Activated gamma-delta T cell (primary cell): ENCODE measurements around the gene TRIM50.
"Not testable (repeated sequence)": the region's sequence is repeated elsewhere in the genome, so short reads cannot be mapped to it uniquely, and the experiment has no call there.

ENCODE experiments used
- DNase-seq: peaks from one replicate; lab custom pipeline; 2025; lab: John Stamatoyannopoulos, UW
- total RNA-seq, 2 donors: gene quantifications; one replicate each; lab custom pipeline; 2026; lab: John Stamatoyannopoulos, UW

TRIM50 gene
- 0.04 to 0.20 reads per million in 2 donors for total RNA-seq

- not testable (repeated sequence) for DNase-seq
Measured at GRCh38 chr7:73327922-73328321, at the start of gene TRIM50, which contains the start of gene FKBP6. Gene TRIM50, minus strand, starts transcription at chr7:73328082. Its CDS starts 3,295 bp downstream, at chr7:73324787. Gene FKBP6, plus strand, starts transcription at chr7:73328161. Its CDS starts 268 bp downstream, at chr7:73328429.

DNA sequence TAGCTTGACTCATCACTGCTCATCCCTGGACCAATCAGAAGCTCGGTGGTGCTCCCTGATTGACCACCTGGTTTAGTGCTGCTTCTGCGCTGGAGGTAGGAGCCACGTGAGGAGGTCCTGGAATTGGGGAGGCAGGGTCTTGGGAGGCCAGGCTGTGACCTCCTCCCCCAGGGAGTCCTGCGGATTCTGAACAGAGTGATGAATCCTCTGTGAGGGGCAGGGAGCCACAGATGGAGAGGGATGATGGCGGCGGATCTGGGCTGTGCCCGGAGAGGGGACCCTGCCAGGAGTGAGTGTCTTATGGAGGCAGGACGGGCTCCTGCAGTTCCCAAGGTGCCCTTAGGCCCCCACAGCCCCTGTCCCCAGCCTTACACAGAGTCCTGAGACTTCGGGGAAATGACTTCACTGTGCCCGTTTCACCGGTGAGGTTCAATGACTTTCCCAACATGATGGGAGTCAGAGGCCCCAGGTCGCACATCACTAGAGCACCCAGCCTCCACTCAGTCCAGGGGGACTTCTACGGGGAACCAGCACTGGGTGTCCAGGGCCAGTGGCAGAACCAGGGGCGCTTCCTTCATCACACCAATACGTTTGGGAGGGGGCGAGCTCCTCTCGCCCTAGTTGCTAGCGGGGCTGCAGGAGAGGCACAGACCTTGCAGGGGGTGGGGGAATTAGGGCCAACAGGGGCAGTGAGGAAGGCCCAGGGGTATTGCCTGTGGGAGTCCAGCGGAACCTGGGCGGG is 49.0 kb upstream of the TRIM50 start:
- DNase-seq, result no peak

DNA sequence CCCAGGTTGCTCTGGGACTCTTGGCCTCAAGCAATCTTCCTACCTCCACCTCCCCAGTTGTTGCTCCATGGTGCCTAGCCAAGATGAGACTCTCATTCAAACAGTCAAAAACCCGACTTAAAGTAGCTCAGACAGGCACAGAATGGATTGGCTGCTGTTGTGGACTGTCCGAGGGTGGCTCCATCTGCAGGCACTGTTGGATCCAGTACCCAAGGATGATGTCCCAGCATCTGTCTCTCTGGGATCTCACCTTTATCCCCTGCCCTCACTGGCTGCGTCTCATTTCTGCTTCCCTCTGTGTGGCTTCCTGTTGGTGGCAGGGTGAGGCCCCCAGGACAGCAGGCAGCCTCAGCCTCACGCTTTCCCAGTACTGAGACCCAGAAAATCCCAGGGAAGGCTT is 48.4 kb upstream of the TRIM50 start:
- DNase-seq, result not testable (repeated sequence)

DNA sequence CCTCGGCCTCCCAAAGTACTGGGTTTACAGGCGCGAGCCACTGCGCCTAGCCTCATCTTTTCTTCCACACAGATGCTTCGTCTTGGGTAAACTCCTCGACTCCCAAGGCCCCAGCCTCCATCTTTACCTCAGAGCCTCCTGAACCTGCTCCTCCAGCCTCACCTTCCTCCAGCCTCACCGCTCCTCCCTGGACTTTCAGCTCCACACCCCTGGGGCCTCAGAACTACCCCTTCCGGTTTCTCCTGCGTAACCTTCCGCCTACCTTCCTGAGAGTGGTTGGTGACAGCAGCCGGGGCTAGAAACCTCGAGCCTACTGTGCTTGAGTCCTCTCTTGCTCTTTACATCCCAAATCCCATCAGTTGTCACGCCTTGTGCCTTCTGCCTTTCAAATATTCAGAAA is 45.9 kb upstream of the TRIM50 start:
- DNase-seq, result no peak

GRCh38 chr7:73369622-73370021 is 41.7 kb upstream of the TRIM50 start:
- no peak for DNase-seq

DNA sequence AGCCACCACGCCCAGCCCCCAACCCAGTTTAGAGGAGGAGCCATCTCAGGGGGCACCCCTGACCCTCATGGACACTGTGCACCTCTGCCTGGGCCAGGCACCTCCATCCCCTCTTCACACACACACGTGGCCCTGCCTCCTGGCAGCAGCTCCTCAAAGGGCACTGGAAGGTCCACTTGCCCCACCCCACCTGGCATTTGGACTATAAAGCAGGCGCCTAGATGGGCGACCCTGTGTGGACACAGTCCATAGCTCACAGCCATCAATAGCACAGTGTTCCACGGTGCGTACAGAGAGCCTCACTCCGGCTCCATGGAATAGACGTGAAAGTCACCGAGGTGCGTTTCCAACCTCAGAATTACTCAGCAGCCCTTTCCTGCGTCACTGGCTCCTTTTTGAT is 41.1 kb upstream of the TRIM50 start:
- DNase-seq, result no peak

DNA sequence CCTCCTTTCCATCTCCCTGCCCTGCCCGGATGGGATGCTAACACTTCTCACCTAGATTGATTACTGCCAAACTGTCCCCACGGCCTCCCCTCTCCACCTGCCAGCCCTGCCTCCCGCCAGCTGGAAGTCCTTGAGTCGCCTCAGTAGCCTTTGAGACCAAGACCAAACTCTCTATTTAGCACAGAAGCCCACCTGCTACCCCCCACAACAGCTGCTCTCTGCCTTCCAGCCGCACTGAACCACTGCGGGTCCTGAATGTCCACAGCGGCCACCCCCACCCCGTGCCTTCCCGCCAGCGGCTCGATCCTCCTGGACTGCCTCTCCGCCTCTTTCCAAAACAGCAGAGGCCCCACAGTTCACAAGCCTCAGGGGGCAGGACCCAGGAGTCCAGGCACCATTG is 39.1 kb upstream of the TRIM50 start:
- DNase-seq, result no peak

DNA sequence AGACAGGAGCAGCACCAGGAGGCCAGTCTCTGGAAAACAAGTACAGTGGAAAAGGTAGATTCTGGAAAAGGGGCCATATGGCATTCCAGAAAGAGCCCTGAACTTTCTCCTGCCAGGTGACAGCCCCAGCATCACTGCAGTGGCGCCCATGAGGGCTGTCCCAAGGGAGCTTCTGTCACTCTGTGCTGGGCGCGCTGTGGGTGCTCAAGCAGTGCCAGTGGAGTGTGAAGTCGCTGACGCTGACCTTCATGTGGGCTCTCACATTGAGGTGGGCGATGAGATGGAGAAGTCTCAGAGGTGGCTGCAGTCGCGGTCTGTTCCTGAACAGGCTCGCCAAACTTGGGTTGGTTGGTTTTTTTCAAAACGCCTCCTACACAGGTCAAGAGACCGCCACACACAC is 38.2 kb upstream of the TRIM50 start:
- no peak for DNase-seq

- no peak for DNase-seq
Measured at GRCh38 chr7:73364006-73364728, 36.3 kb upstream of the TRIM50 start.

DNA sequence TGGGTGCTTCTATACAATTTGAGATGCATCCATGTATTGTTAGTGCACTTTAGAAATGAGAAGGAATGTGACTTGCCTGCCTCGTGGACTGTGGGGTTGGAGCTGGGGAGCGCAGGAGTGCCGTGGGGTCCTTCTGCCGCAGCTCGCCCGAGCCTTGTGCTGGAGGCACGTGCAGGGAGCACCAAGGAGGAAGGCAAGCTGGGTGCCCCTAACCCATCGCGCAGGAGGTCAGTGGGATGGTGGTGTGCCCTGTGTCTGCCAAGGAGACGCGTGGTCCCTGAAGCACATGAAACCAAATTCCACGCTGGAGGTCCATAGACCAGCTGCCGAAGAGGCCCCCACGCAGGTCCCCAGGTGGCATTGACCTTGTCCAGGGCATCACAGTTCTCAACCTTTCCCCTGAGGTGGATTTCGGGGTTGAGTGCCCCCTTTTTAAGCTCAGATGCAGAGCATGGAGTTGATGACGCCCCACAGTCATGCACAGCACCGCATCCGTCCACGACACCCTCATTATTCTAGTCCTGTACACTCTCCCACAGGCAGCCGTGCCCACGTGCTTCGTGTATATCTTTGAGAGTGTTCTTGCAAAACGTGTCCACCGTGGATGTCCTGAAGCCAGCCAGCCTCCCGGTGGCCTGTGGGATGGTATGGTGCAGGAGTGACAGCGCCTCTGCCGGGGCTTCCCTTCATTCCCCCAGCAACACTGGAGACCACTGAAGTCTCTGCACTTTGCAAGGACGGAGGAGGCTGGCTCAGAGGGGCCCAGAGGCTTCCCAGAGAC is 35.5 kb upstream of the TRIM50 start:
- no peak for DNase-seq

DNA sequence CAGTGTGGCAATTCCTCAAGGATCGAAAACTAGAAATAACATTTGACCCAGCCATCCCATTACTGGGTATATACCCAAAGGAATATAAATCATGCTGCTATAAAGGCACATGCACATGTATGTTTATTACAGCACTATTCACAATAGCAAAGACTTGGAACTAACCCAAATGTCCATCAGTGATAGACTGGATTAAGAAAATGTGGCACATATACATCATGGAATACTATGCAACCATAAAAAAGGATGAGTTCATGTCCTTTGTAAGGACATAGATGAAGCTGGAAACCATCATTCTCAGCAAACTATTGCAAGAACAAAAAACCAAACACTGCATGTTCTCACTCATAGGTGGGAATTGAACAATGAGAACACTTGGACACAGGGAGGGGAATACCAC is 32.7 kb upstream of the TRIM50 start:
- not testable (repeated sequence) for DNase-seq

DNA sequence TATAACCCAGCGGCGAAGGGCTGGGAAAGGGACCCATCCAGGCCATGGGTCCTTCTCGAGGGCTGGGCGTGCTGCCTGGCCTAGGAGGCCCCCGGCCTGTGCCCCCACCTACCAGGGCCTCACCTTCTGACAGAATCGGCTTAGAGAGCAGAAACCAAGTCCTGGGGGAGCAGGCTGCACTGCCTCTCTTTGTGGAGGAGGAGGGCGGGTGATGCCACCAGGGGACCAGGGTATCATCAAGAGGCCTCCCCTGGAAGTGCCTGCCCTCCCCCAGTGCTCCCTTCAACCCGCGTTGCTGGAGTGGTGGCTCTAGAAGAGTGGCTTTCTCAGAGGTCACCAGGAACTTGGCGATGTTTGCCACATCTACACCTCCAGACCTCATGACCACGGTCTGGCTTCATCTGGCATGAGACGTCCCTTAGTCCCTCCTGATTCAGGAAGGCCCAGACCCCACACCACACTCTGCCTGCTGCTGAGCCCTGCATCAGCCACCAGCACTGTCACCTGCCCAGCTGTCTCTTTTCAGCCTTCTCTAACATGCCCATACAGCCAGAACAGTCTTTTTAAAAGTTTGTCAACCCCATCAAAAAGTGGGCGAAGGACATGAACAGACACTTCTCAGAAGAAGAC is 32.0 kb upstream of the TRIM50 start:
- DNase-seq, result no peak

DNA sequence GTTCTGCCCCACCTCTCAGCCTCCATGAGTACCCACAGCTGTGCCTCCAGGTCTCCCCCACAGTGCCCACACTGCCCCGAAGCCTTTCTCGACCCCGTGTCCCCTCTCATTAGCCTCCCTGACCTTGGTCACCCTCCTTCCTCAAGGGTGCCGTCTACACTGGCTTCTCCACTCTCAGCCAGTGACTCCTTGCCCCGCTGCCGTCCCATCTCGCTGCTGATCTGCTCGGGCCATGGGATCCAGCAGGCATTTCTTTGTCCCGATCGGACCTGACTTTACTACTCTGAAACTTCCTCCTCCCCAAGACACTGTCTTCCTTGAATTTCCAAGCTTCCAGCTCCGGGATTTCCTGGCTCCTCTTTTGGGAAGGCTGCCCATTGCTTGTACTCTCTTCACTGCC is 31.4 kb upstream of the TRIM50 start:
- DNase-seq, result no peak

DNA sequence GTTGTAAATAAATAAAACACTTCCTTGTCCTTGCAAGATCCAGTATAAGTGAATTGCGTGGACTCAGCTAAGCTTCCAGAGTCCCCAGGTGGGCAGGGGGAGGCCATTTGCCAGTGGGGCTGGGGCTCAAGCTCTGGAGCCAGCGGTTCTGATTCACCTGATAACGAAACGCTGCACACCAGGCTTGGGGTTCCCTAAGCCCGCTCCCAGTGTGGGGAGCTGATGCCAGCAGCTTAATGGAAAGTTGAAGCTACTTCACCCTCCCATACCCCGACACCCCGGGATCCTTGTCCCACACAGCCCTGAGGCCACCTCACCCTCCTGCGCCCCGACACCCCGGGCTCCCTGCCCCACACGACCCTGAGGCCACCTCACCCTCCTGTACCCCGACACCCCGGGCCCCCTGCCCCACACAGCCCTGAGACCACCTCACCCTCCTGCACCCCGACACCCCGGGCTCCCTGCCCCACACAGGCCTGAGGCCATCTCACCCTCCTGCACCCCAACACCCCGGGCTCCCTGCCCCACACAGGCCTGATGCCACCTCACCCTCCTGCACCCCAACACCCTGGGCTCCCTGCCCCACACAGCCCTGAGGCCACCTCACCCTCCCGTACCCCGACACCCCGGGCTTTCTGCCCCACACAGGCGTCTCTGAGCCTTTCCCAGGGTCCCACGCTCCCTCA is 30.9 kb upstream of the TRIM50 start:
- no peak for DNase-seq

DNA sequence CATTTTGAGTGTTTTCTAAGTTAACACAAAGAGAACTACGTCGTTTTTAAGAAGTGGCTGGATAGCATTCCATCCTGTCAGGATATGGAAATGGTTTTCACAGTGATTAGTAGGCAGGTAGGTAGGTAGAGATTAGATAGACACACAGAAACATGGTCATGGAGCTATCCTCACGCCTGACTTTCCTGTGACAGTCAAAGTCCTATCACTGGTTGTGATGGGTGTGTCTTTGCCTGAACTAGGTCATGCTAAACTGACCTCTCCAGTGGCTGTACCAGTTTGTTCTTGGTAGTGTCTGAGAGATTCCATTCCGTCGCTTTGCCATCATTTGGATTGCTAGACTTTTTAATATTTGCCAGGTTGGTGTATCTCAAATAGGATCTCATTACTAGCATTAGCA is 28.3 kb upstream of the TRIM50 start:
- no peak for DNase-seq

DNA sequence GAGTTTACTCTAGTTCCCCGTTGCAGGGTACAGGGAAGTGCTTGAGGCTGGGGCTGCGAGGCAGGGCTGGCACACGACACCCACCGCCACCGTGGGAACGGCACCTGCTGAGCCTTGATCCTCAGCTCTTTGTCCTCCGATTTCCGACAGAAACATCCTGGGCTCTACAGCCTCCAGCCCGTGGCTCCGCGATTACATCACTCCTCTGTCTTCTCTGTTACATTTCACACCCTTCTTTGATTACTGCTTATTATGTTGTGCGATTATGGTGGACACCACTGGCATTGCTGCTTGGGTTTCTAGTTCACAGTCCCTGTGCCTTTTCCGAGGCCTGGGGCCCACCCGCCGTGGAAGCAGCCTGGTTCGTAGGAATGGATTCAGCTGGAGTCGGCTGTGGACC is 26.9 kb upstream of the TRIM50 start:
- no peak for DNase-seq

DNA sequence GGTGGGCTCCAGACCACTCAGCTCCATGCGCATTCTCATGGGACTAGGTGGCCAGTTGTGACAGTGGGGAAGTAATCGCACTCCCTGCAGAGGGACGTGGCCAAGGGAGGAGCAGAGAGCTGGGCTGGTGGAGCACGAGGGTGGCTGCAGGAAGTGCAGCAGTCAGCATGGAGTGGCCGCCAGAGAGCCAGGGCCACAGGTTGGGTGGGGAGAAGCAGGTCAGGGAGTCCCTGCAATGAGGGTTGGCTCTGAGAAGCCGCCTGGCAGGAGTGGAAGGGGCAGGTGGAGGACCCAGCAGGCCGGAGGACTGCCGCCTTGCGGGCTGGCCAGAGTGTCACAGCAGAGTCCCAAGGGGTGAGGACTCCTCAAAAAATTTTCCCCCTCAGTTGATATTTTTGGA is 26.3 kb upstream of the TRIM50 start:
- DNase-seq, result no peak

DNA sequence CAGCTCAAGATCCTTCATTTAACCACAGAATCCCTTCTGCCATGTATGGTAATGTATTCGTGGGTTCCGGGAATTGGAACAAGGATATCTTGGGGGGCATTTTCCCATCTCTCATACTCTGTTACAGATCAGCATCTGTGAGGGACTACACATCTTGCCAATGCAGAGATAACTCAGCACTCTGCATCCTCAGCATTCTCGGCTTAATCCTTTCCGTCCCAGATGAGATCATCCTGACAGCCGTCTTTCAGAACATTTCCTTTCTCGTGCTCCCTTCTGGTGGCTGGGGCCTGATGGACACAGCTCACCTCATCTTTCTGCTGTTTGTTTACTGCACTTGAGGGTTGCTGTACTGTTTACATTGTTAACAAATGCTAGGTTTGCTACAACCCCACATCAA is 25.4 kb upstream of the TRIM50 start:
- DNase-seq, result no peak

DNA sequence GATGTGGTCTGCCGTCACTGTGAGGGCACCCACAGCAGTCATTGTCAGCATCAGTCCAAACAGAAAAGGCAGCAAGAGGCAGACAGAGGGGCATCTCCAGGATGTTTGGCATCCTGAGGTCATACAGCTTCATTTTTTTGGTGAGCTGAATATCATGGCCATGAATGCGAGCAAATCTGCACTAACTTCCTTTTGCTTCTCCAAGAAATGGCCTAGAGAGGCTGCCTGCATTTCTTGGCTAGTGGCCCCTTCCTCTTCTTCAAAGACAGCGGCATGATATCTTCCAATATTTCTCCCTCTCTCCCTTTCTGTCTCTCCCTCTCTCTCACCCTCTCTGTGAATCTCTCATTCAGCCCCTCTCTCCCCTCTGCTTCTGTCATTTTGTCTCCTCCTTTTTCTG is 24.9 kb upstream of the TRIM50 start:
- no peak for DNase-seq

GRCh38 chr7:73351447-73352167 is 23.7 kb upstream of the TRIM50 start:
- DNase-seq, result no peak
